Measurements from ENCODE around the gene PARP6.

PARP6 gene

GRCh38 chr15:72205896-72206676 is 66.3 kb downstream of the PARP6 start:
- FAIRE-seq (no peak), DNase-seq (ENCODE audit: insufficient read length, low spot score) (no peak)
- no peak for TF ChIP-seq SPI1 (IDR thresholded peaks at IDR 0.05; ENCODE audit: low read depth, low read length)
- no peak for TF ChIP-seq POU2F2 (IDR thresholded peaks at IDR 0.05; ENCODE audit: low read depth, low read length)
- no peak for TF ChIP-seq POLR2AphosphoS5 (IDR thresholded peaks at IDR 0.05; ENCODE audit: low read depth, low read length)
- TF ChIP-seq POLR2A (IDR thresholded peaks at IDR 0.05; ENCODE audit: low read depth, low read length) = no peak
- no peak for TF ChIP-seq PAX5 (IDR thresholded peaks at IDR 0.05; ENCODE audit: insufficient read depth, low read length, severe bottlenecking)
- TF ChIP-seq TAF1 (IDR thresholded peaks at IDR 0.05; ENCODE audit: low read depth, low read length) = no peak

- FAIRE-seq = no peak
- no peak for TF ChIP-seq SPI1 (IDR thresholded peaks at IDR 0.05; ENCODE audit: low read depth, low read length)
- TF ChIP-seq PAX5 (IDR thresholded peaks at IDR 0.05; ENCODE audit: insufficient read depth, low read length, severe bottlenecking) = no peak
- TF ChIP-seq POLR2A (IDR thresholded peaks at IDR 0.05; ENCODE audit: low read depth, low read length) = no peak
- no peak for TF ChIP-seq TAF1 (IDR thresholded peaks at IDR 0.05; ENCODE audit: low read depth, low read length)
- TF ChIP-seq POLR2AphosphoS5 (IDR thresholded peaks at IDR 0.05; ENCODE audit: low read depth, low read length) = no peak
- TF ChIP-seq POU2F2 (IDR thresholded peaks at IDR 0.05; ENCODE audit: low read depth, low read length) = no peak
- no peak for DNase-seq (ENCODE audit: insufficient read length, low spot score)
These were observed 67.1 kb downstream of the PARP6 start for GRCh38 chr15:72205273-72205672.

- TF ChIP-seq POLR2A (IDR thresholded peaks at IDR 0.05; ENCODE audit: low read depth, low read length) (no peak), PAX5 (IDR thresholded peaks at IDR 0.05; ENCODE audit: insufficient read depth, low read length, severe bottlenecking) (no peak), TAF1 (IDR thresholded peaks at IDR 0.05; ENCODE audit: low read depth, low read length) (no peak), POU2F2 (IDR thresholded peaks at IDR 0.05; ENCODE audit: low read depth, low read length) (no peak), POLR2AphosphoS5 (IDR thresholded peaks at IDR 0.05; ENCODE audit: low read depth, low read length) (no peak), SPI1 (IDR thresholded peaks at IDR 0.05; ENCODE audit: low read depth, low read length) (no peak)
- DNase-seq (ENCODE audit: insufficient read length, low spot score) (no peak), FAIRE-seq (no peak)
These were observed 68.9 kb downstream of the PARP6 start for GRCh38 chr15:72203507-72203837.

GRCh38 chr15:72202801-72203506 is 69.4 kb downstream of the PARP6 start:
- FAIRE-seq (no peak), DNase-seq (ENCODE audit: insufficient read length, low spot score) (no peak)
- TF ChIP-seq POU2F2 (IDR thresholded peaks at IDR 0.05; ENCODE audit: low read depth, low read length) (no peak), TAF1 (IDR thresholded peaks at IDR 0.05; ENCODE audit: low read depth, low read length) (no peak), SPI1 (IDR thresholded peaks at IDR 0.05; ENCODE audit: low read depth, low read length) (no peak), POLR2A (IDR thresholded peaks at IDR 0.05; ENCODE audit: low read depth, low read length) (no peak), PAX5 (IDR thresholded peaks at IDR 0.05; ENCODE audit: insufficient read depth, low read length, severe bottlenecking) (no peak), POLR2AphosphoS5 (IDR thresholded peaks at IDR 0.05; ENCODE audit: low read depth, low read length) (no peak)

DNA sequence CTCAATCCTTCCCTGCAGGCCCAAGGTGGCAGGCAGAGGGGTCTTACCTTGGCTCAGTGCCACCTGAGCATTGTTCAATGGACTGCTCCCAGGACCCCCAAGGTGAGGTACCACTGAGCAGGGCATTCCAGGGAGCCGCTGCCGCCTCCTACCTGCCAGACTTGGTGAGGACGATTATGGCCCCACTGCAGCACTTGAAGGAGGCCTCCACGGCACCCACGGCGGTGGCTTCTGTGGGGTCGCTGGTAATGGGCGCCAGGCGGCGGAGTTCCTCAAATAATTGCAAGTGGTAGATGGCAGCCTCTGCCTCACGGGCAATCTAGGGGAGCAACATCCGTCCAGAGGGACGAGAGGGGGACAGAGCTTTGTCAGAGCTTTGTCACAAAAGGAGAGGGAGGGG is 70.1 kb downstream of the PARP6 start:
- DNase-seq (ENCODE audit: insufficient read length, low spot score) (no peak), FAIRE-seq (no peak)
- TF ChIP-seq PAX5 (IDR thresholded peaks at IDR 0.05; ENCODE audit: insufficient read depth, low read length, severe bottlenecking) = no peak
- TF ChIP-seq POLR2A (IDR thresholded peaks at IDR 0.05; ENCODE audit: low read depth, low read length) = no peak
- no peak for TF ChIP-seq SPI1 (IDR thresholded peaks at IDR 0.05; ENCODE audit: low read depth, low read length)
- no peak for TF ChIP-seq TAF1 (IDR thresholded peaks at IDR 0.05; ENCODE audit: low read depth, low read length)
- TF ChIP-seq POLR2AphosphoS5 (IDR thresholded peaks at IDR 0.05; ENCODE audit: low read depth, low read length) = no peak
- TF ChIP-seq POU2F2 (IDR thresholded peaks at IDR 0.05; ENCODE audit: low read depth, low read length) = no peak

DNA sequence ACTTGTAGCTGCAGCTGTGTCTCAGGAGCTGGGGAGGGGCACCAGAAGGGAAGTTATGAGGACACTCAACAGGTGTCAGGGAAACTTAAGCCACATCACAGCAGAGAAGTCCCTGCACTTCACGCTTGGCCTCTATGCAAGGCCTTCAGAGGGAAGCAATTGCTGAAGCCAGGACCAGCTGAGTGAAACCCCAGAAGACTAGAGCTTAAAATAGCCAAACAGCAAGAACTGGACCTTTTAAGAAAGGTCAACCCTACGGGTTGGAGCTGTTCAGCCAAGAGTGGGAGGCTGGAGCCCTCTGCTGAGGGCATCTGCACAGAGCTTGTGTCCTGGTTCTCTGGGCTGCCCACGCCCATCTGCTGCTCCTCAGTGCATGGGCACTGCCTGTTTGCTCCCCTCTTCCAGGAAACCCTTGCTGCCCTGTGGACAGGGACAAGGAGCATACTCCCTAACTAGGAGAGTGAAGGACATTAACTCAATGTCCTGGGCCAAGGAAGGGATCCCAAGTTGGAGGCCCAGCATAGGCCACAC is 70.9 kb downstream of the PARP6 start:
- DNase-seq (ENCODE audit: insufficient read length, low spot score) (no peak), FAIRE-seq (no peak)

DNA sequence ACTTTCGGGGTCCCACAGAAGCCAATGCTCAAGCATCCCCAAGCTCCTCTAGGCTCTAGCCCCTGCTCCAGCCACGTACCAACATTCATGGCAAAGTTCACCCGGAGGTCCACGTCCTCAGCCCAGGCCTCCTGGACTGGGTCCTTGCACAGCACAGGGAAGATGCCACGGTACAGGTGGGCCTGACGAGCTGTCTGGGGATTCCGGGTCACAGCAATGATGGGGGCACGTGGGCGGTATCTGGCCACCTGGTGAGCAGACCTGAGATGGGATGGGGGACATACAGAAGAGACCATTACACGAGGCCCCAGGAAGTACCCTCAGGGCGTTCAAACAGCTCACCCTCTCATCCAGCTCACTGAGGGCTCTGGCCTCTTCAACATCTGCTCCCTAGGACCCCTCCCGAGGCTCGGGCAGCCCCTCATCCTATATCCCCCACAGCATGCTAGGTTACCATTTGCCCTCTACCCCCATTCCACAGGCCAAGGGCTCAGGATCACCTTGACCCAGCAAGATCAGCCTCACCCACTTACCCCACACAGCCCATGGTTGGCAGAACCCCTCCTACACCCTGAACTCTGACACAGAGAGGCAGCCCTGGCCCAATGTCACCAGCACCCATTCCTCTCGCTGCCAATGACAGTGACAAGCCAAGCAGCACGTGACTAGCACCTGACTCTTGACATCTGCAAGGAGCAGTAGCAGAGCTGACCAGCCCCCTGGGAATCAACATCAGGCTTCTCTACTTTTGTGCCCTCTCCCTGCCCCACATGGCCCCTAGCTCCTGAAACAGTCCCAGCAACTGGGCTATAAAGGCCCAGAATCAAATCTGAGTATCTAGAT is 71.7 kb downstream of the PARP6 start:
- no peak for DNase-seq (ENCODE audit: insufficient read length, low spot score)
- TF ChIP-seq POLR2AphosphoS5 (IDR thresholded peaks at IDR 0.05; ENCODE audit: low read depth, low read length) = 0 out of 2 replicates have a peak, but pooled peaks have one; percentile 20
- TF ChIP-seq SPI1 (IDR thresholded peaks at IDR 0.05; ENCODE audit: low read depth, low read length) = no peak
- peak; percentile 71 for FAIRE-seq

More for the DNA sequence above, 70.9 kb downstream of the PARP6 start:
- no peak for TF ChIP-seq PAX5 (IDR thresholded peaks at IDR 0.05; ENCODE audit: insufficient read depth, low read length, severe bottlenecking)
- TF ChIP-seq TAF1 (IDR thresholded peaks at IDR 0.05; ENCODE audit: low read depth, low read length) = no peak
- TF ChIP-seq POLR2AphosphoS5 (IDR thresholded peaks at IDR 0.05; ENCODE audit: low read depth, low read length) = no peak
- TF ChIP-seq POU2F2 (IDR thresholded peaks at IDR 0.05; ENCODE audit: low read depth, low read length) = no peak
- TF ChIP-seq POLR2A (IDR thresholded peaks at IDR 0.05; ENCODE audit: low read depth, low read length) = no peak
- no peak for TF ChIP-seq SPI1 (IDR thresholded peaks at IDR 0.05; ENCODE audit: low read depth, low read length)

- FAIRE-seq = peak; percentile 99
- DNase-seq (ENCODE audit: insufficient read length, low spot score) = peak; percentile 68
- TF ChIP-seq TAF1 (IDR thresholded peaks at IDR 0.05; ENCODE audit: low read depth, low read length) (no peak), SPI1 (IDR thresholded peaks at IDR 0.05; ENCODE audit: low read depth, low read length) (peak; percentile 39; the same call in 1 of the 2 replicates)
These were observed 72.6 kb downstream of the PARP6 start for GRCh38 chr15:72199721-72200212.

- TF ChIP-seq POU2F2 (IDR thresholded peaks at IDR 0.05; ENCODE audit: low read depth, low read length) = no peak
- no peak for TF ChIP-seq PAX5 (IDR thresholded peaks at IDR 0.05; ENCODE audit: insufficient read depth, low read length, severe bottlenecking)
- TF ChIP-seq SPI1 (IDR thresholded peaks at IDR 0.05; ENCODE audit: low read depth, low read length) = no peak
- TF ChIP-seq TAF1 (IDR thresholded peaks at IDR 0.05; ENCODE audit: low read depth, low read length) = no peak
- DNase-seq (ENCODE audit: insufficient read length, low spot score) (no peak), FAIRE-seq (no peak)
These were observed 73.2 kb downstream of the PARP6 start for GRCh38 chr15:72199205-72199515.
